ENCODE measurements around the gene COX14. TPM values are rescaled to one million over a fixed set of nuclear protein-coding genes. Genes with fewer than 3 reads are reported as not detected.

Gene COX14
- total RNA-seq, 1 experiment from 2014 or later = 41.0 TPM

DNA sequence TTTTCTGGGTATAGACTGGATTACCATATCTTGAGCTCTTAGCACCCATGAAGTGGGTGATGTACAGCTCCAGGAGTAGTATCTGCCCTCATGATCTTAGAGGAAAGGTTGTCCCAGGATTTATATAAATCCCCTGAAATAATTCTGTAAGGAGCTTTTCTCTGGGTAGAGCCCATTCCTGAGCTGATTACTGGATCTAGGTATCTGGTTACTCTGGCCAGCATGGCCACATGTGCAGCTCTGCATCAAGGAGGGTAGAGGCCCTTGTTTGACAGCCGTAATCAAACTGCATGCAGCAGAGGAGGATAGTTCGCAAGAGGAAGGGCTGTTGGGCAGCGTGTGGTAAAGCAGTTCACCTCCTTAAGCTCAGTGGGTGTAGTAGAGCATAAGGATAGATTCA, 8.5 kb downstream of the COX14 start:
- ChIA-PET POLR2A (no interaction called here), CTCF (interaction anchor here (1.6 kb wide), 1 partner anchor 9 kb away, joined by 4 read pairs; the partner anchor contains the start of gene COX14), RAD21 (ENCODE audit: low non-redundant PET in 1 of 2, low total read pairs in 2 of 2, uncharacterized antibody in 2 of 2, unreplicated experiment in 2 of 2) (no interaction called here)
- Histone ChIP-seq H3K79me2 (ENCODE audit: insufficient read depth, low read length) (peaks cover 32% of the 10 kb centered on the region), H3K4me2 (ENCODE audit: low read length) (no peak overlapping the region), H2AFZ (ENCODE audit: low read depth, low read length, poor library complexity, severe bottlenecking) (no peak overlapping the region), H3K9me2 (ENCODE audit: insufficient read depth) (no peaks in the 10 kb centered on the region), H4K20me1 (ENCODE audit: insufficient read depth) (no peaks in the 10 kb centered on the region), H3K27ac (ENCODE audit: low read depth, low read length) (no peak overlapping the region), H3K9me3 (ENCODE audit: control insufficient read depth in 1 of 2, insufficient read depth in 1 of 2, low read depth in 1 of 2, low read length in 2 of 2) (no peaks in the 10 kb centered on the region), H3K4me3 (replicated peaks in 1 of 2; ENCODE audit: low read depth in 1 of 2, low read length in 2 of 2) (no peak overlapping the region), H3K9ac (ENCODE audit: low read length) (no peak overlapping the region), H3K27me3 (ENCODE audit: insufficient read depth, low read length) (no peaks in the 10 kb centered on the region), H3K4me1 (ENCODE audit: control insufficient read depth in 1 of 2, insufficient read depth in 2 of 2, low read length in 2 of 2) (no peaks in the 10 kb centered on the region), H3K36me3 (ENCODE audit: control insufficient read depth in 1 of 2, insufficient read depth in 2 of 2, low read length in 2 of 2) (peaks cover 0 to 13% of the 10 kb centered on the region in 2 experiments; a peak in 2 of 4 replicates)
- no peak for DNase-seq (ENCODE audit: low read depth, low spot score)
- TF ChIP-seq, protein P1, sequence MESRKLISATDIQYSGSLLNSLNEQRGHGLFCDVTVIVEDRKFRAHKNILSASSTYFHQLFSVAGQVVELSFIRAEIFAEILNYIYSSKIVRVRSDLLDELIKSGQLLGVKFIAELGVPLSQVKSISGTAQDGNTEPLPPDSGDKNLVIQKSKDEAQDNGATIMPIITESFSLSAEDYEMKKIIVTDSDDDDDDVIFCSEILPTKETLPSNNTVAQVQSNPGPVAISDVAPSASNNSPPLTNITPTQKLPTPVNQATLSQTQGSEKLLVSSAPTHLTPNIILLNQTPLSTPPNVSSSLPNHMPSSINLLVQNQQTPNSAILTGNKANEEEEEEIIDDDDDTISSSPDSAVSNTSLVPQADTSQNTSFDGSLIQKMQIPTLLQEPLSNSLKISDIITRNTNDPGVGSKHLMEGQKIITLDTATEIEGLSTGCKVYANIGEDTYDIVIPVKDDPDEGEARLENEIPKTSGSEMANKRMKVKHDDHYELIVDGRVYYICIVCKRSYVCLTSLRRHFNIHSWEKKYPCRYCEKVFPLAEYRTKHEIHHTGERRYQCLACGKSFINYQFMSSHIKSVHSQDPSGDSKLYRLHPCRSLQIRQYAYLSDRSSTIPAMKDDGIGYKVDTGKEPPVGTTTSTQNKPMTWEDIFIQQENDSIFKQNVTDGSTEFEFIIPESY (IDR thresholded peaks at IDR 0.05; ENCODE audit: extremely low read depth, insufficient replicate concordance, low read length) = no peak
- TF ChIP-seq YY1 (IDR thresholded peaks at IDR 0.05; ENCODE audit: extremely low read depth, insufficient replicate concordance, low read depth, low read length) (no peak), EGR1 (IDR thresholded peaks at IDR 0.05; ENCODE audit: low read depth) (no peak)
- intact Hi-C loops (cut with micrococcal nuclease) = no loop called here
- no peak for ATAC-seq
- no TSS peak for BruUV-seq (replicated peaks)

DNA sequence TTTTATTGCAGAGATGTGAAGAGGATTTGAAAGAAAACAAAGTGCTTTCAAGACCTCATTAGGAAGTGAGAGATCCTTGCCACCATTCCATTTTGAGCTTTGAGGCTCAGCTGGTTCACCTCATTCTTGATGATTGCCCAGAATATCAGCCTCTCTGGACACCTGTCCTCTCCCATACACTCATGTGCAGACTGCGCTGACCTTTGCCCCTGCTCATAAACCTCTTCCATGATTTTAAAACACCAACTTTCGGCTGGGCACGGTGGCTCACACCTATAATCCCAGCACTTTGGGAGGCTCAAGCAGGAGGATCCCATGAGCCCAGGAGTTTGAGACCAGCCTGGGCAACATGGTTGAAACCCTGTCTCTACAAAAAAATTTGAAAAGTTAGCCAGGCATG, 8.9 kb downstream of the COX14 start:
- no peaks in the 10 kb centered on the region for H4K20me1 ChIP-seq (ENCODE audit: insufficient read depth)
- RAD21 ChIA-PET (ENCODE audit: low non-redundant PET in 1 of 2, low total read pairs in 2 of 2, uncharacterized antibody in 2 of 2, unreplicated experiment in 2 of 2) = no interaction called here
- no peaks in the 10 kb centered on the region for H3K9me2 ChIP-seq (ENCODE audit: insufficient read depth)
- intact Hi-C loops (cut with micrococcal nuclease) = no loop called here
- no peaks in the 10 kb centered on the region for H3K9me3 ChIP-seq (ENCODE audit: control insufficient read depth in 1 of 2, insufficient read depth in 1 of 2, low read depth in 1 of 2, low read length in 2 of 2)
- H3K4me2 ChIP-seq (ENCODE audit: low read length) = no peak overlapping the region
- POLR2A ChIA-PET = no interaction called here
- no peaks in the 10 kb centered on the region for H3K27me3 ChIP-seq (ENCODE audit: insufficient read depth, low read length)
- no peak overlapping the region for H3K4me3 ChIP-seq (replicated peaks in 1 of 2; ENCODE audit: low read depth in 1 of 2, low read length in 2 of 2)
- peaks cover 0 to 13% of the 10 kb centered on the region in 2 experiments; a peak in 2 of 4 replicates for H3K36me3 ChIP-seq (ENCODE audit: control insufficient read depth in 1 of 2, insufficient read depth in 2 of 2, low read length in 2 of 2)
- H3K79me2 ChIP-seq (ENCODE audit: insufficient read depth, low read length) = peaks cover 27% of the 10 kb centered on the region
- BruUV-seq (replicated peaks) = no TSS peak
- H2AFZ ChIP-seq (ENCODE audit: low read depth, low read length, poor library complexity, severe bottlenecking) = no peak overlapping the region
- CTCF ChIA-PET = interaction anchor here (1.6 kb wide), 1 partner anchor 9 kb away, joined by 4 read pairs; the partner anchor contains the start of gene COX14
- no peaks in the 10 kb centered on the region for H3K4me1 ChIP-seq (ENCODE audit: control insufficient read depth in 1 of 2, insufficient read depth in 2 of 2, low read length in 2 of 2)
- ATAC-seq = no peak
- no peak overlapping the region for H3K9ac ChIP-seq (ENCODE audit: low read length)
- no peak for DNase-seq (ENCODE audit: low read depth, low spot score)
- no peak overlapping the region for H3K27ac ChIP-seq (ENCODE audit: low read depth, low read length)
- TF ChIP-seq JUND (IDR thresholded peaks at IDR 0.05) = no peak
- no peak for TF ChIP-seq POLR2A (IDR thresholded peaks at IDR 0.05; ENCODE audit: borderline replicate concordance, extremely low read depth, insufficient read depth, insufficient read length)
- TF ChIP-seq ZFX (IDR thresholded peaks at IDR 0.05) = no peak
- TF ChIP-seq CBX3 (IDR thresholded peaks at IDR 0.05; ENCODE audit: low read depth) = no peak
- TF ChIP-seq RAD21 (IDR thresholded peaks at IDR 0.05; ENCODE audit: low read depth) = no peak
- TF ChIP-seq, protein P2, sequence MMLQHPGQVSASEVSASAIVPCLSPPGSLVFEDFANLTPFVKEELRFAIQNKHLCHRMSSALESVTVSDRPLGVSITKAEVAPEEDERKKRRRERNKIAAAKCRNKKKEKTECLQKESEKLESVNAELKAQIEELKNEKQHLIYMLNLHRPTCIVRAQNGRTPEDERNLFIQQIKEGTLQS (IDR thresholded peaks at IDR 0.05) = no peak
- TF ChIP-seq TCF7L2 (IDR thresholded peaks at IDR 0.05; ENCODE audit: borderline replicate concordance, extremely low read depth, insufficient read depth, insufficient read length) = no peak
- TF ChIP-seq SRF (IDR thresholded peaks at IDR 0.05; ENCODE audit: low read depth) = no peak
- TF ChIP-seq YY1 (IDR thresholded peaks at IDR 0.05; ENCODE audit: extremely low read depth, insufficient replicate concordance, low read depth, low read length) = no peak
- TF ChIP-seq, protein P1 (IDR thresholded peaks at IDR 0.05; ENCODE audit: extremely low read depth, insufficient replicate concordance, low read length) = no peak
- no peak for TF ChIP-seq ZNF274 (IDR thresholded peaks at IDR 0.05; ENCODE audit: low read depth, low read length)
- TF ChIP-seq, protein P3, sequence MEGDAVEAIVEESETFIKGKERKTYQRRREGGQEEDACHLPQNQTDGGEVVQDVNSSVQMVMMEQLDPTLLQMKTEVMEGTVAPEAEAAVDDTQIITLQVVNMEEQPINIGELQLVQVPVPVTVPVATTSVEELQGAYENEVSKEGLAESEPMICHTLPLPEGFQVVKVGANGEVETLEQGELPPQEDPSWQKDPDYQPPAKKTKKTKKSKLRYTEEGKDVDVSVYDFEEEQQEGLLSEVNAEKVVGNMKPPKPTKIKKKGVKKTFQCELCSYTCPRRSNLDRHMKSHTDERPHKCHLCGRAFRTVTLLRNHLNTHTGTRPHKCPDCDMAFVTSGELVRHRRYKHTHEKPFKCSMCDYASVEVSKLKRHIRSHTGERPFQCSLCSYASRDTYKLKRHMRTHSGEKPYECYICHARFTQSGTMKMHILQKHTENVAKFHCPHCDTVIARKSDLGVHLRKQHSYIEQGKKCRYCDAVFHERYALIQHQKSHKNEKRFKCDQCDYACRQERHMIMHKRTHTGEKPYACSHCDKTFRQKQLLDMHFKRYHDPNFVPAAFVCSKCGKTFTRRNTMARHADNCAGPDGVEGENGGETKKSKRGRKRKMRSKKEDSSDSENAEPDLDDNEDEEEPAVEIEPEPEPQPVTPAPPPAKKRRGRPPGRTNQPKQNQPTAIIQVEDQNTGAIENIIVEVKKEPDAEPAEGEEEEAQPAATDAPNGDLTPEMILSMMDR (IDR thresholded peaks at IDR 0.05 in 2 of 3, conservative IDR thresholded peaks at IDR 0.05 in 1 of 3; ENCODE audit: borderline replicate concordance in 1 of 3, insufficient read depth in 1 of 3, low read depth in 2 of 3, low read length in 2 of 3) = no peak

Data from HCT116 (cell line).